KOPT-K1 (cell line): ENCODE measurements around the gene MAT2B.

Source experiments
- H3K27ac ChIP-seq: fragments of 200-600 bp; sonication (generic); 2 replicates; pipeline ENCODE4 v1.5.1; 2016; ENCODE audit warnings: antibody characterized with exemption, mild to moderate bottlenecking, low read depth, low read length; ENCODE audit not compliant: poor library complexity, severe bottlenecking
- H3K36me3 ChIP-seq: fragments of 200-600 bp; sonication (generic); 2 replicates; pipeline ENCODE4 v1.5.1; 2017; ENCODE audit warnings: antibody characterized with exemption, mild to moderate bottlenecking, low read length, moderate library complexity; ENCODE audit not compliant: insufficient read depth
- H3K9me3 ChIP-seq: fragments of 200-600 bp; sonication (generic); 2 replicates; pipeline ENCODE4 v1.5.1; 2017; ENCODE audit warnings: antibody characterized with exemption, low read length, mild to moderate bottlenecking; ENCODE audit not compliant: insufficient read depth, poor library complexity, severe bottlenecking

The MAT2B gene

GRCh38 chr5:163489055-163489744, 16.2 kb upstream of the MAT2B start:
- Histone ChIP-seq H3K9me3 (no peaks in the 10 kb centered on the region), H3K27ac (no peak overlapping the region), H3K36me3 (peaks cover 97% of the 10 kb centered on the region)

DNA sequence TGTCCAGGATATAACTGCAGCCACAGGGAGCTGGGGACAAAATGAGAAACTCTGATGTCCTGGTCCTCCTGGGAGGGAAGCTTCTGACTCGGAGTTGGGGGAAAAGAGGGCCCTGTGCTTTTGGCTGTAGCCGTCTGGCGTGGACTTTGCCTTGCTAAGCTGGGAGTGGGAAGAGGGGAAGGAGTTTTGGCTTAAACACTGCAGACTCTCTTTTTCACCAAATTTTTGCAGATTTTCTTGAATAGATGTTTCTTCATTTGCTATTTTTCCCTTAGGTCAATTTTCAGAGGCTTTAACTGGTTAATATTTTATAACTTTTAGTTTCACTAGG, 15.7 kb upstream of the MAT2B start:
- Histone ChIP-seq H3K9me3 (no peaks in the 10 kb centered on the region), H3K27ac (no peak overlapping the region), H3K36me3 (peaks cover 92% of the 10 kb centered on the region)

- Histone ChIP-seq H3K9me3 (no peaks in the 10 kb centered on the region), H3K27ac (no peak overlapping the region), H3K36me3 (peaks cover 26% of the 10 kb centered on the region)
These were observed 9.1 kb upstream of the MAT2B start for GRCh38 chr5:163496286-163496685.

GRCh38 chr5:163497315-163497714, 8.1 kb upstream of the MAT2B start:
- Histone ChIP-seq H3K9me3 (no peaks in the 10 kb centered on the region), H3K27ac (no peak overlapping the region), H3K36me3 (peaks cover 16% of the 10 kb centered on the region)

DNA sequence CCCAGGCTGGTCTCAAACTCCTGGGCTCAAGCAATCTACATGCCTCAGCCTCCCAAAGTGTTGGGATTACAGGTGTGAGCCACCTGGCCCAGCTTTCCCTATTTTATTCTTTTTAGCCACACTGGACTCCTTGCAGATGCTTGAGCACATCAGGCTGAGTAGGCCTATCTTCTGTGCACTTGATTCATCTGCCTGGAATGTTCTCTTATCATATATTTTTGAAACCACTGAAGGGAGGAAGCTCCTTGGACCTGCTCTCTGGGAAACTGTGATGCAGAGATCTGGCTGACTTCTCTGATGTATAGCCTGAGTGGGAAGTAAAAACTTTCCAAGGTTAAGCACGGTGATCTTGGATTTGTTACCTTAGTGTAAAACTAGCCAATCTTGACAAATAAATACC, 6.5 kb upstream of the MAT2B start:
- no peaks in the 10 kb centered on the region for H3K9me3 ChIP-seq
- peaks cover under 1% of the 10 kb centered on the region; the same call in 1 of the 2 replicates for H3K36me3 ChIP-seq
- no peak overlapping the region for H3K27ac ChIP-seq

GRCh38 chr5:163502521-163502920, 2.9 kb upstream of the MAT2B start:
- no peaks in the 10 kb centered on the region for H3K9me3 ChIP-seq
- peak overlapping the region; percentile 83 for H3K27ac ChIP-seq
- H3K36me3 ChIP-seq: no peaks in the 10 kb centered on the region

- H3K36me3 ChIP-seq: no peaks in the 10 kb centered on the region
- peak overlapping the region; percentile 83 for H3K27ac ChIP-seq
- no peaks in the 10 kb centered on the region for H3K9me3 ChIP-seq
These were observed 2.0 kb upstream of the MAT2B start for GRCh38 chr5:163503106-163504078.

- Histone ChIP-seq H3K9me3 (no peaks in the 10 kb centered on the region), H3K27ac (peak overlapping the region; percentile 83), H3K36me3 (no peaks in the 10 kb centered on the region)
These were observed 1.1 kb upstream of the MAT2B start for GRCh38 chr5:163504079-163504931.

- no peaks in the 10 kb centered on the region for H3K36me3 ChIP-seq
- H3K27ac ChIP-seq: peak overlapping the region; percentile 83
- no peaks in the 10 kb centered on the region for H3K9me3 ChIP-seq
These were observed 411 bp upstream of the MAT2B start for GRCh38 chr5:163505049-163505367.

GRCh38 chr5:163506095-163506457, 657 bp downstream of the MAT2B start:
- peak overlapping the region; percentile 83 for H3K27ac ChIP-seq
- H3K36me3 ChIP-seq: no peaks in the 10 kb centered on the region
- no peaks in the 10 kb centered on the region for H3K9me3 ChIP-seq

DNA sequence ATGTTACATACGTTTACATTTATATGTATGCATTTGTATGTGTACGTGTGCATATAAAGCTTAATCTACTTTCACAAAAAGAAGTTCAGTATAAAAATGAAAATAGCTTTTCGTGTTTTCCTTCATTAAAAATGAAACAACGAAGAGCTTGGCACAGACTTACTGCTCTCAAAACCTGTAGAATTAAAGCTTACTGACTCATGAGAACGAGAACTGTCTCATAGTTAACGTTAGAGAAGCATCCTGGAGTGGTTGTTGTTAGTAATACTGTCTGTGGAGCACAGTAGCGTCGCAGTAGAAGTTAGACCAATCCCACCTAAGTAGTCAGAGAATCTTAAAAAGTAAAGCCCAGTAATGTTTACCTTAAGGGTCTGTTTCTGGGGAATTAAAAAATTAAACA, 1.3 kb downstream of the MAT2B start:
- Histone ChIP-seq H3K27ac (peak overlapping the region; percentile 83), H3K9me3 (no peaks in the 10 kb centered on the region), H3K36me3 (peaks cover 2% of the 10 kb centered on the region)

DNA sequence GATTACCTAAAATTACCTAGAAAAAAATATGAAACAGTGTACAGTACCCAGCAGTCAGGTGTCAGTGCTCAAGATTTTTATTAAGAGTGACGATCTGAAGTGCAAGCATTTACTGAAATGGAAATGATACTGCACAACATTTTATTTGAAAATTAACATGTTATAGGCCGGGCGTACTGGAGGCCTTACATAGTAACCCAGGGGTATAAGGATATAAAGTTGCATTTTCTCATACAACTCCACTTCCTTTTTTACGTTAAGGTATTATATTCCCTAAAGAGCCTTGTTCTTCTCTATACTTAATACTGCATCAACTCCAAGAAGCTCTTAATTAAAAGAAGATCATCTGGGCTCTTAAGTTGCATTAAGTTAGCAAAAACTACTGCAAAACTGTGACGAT, 3.3 kb downstream of the MAT2B start:
- Histone ChIP-seq H3K36me3 (peaks cover 22% of the 10 kb centered on the region), H3K9me3 (no peaks in the 10 kb centered on the region), H3K27ac (no peak overlapping the region)

DNA sequence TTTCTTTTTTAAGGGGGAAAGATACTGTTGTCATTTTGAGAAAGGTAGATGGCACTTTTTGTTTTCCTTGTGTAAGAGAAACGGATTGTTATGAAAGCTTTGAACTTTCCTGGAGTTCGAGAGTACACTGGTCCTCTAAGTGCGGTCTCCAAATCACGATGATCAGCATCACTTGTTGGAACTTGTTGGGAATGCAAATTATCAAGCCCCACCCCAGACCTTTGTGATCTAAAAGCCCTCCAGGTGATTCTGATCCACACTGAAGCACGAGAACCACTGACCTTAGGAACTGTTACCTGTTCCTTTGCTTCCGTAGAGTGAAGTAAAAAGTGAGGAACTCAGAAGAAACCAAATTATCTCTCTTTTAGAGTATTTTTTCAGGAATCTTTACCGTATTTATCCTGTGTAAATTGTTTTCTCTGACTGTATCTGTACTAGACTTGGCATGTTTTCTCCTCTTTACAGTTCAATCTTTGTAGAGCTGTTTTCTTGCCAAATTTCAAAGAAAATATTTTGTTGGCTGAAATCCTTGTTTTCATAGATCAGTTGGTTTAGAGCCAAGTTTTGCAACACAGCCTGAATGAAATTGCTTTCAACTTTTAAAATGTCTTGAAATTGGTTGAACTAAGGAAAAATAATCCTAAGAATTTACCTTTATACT, 4.0 kb downstream of the MAT2B start:
- Histone ChIP-seq H3K9me3 (no peaks in the 10 kb centered on the region), H3K36me3 (peaks cover 29% of the 10 kb centered on the region), H3K27ac (no peak overlapping the region)

DNA sequence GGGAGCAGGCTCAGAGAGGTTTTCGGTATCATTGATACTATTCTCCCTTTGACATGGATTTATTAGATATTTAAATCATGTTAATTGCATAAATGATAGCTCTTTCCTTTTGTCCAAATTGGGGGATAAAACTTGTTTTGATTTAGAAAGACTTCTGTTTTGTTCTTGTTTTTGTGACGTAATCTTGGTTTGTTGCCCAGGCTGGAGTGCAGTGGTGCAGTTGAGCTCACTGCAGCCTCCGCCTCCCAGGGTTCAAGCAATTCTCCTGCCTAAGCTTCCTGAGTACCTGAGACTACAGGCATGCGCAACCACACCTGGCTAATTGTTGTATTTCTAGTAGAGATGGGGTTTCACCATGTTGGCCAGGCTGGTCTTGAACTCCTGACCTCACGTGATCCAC, 7.1 kb downstream of the MAT2B start:
- Histone ChIP-seq H3K9me3 (no peaks in the 10 kb centered on the region), H3K36me3 (peaks cover 60% of the 10 kb centered on the region), H3K27ac (no peak overlapping the region)

DNA sequence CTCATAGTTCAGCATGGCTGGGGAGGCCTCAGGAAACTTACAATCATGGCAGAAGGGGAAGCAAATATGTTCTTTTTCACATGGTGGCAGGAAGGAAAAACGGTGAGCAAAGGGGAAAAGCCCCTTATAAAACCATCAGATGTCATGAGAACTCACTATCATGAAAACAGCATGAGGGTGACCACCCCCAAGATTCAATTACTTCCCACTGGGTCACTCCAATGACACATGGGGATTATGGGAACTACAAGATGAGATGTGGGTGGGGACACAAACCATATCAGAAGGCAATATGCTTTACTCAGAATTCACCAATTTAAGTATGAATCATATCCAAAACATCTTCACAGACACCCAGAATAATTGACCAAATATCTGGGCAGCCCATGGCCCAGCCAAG, 19.7 kb downstream of the MAT2B start:
- Histone ChIP-seq H3K27ac (no peak overlapping the region), H3K9me3 (no peaks in the 10 kb centered on the region), H3K36me3 (peaks cover 23% of the 10 kb centered on the region)
